Measurements from ENCODE around the gene TUBA4B.

DNA sequence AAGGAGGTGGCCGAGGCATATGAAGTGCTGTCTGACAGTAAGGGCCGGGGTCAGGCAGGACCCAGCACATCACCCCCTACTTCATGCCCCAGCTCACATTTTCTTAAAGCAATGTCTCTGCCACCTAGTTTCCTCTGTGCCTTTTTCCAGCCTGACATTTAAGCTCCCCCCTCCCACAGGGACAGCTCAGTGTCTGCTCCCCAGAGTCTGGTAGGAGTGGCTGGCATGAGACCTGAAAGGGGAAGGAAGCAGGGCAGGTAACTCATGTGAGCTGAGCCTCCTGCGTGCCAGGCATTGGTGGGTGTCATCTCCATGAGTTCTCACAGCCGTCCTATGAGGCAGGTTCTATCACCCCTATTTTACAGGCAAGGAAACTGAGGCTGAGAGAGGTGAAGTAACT, 27.6 kb downstream of the TUBA4B start:
- TF ChIP-seq, protein P1, sequence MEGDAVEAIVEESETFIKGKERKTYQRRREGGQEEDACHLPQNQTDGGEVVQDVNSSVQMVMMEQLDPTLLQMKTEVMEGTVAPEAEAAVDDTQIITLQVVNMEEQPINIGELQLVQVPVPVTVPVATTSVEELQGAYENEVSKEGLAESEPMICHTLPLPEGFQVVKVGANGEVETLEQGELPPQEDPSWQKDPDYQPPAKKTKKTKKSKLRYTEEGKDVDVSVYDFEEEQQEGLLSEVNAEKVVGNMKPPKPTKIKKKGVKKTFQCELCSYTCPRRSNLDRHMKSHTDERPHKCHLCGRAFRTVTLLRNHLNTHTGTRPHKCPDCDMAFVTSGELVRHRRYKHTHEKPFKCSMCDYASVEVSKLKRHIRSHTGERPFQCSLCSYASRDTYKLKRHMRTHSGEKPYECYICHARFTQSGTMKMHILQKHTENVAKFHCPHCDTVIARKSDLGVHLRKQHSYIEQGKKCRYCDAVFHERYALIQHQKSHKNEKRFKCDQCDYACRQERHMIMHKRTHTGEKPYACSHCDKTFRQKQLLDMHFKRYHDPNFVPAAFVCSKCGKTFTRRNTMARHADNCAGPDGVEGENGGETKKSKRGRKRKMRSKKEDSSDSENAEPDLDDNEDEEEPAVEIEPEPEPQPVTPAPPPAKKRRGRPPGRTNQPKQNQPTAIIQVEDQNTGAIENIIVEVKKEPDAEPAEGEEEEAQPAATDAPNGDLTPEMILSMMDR (IDR thresholded peaks at IDR 0.05) = no peak
- no peak for TF ChIP-seq POLR2A (IDR thresholded peaks at IDR 0.05)

Data from prostate gland (tissue), 2 donors.